ENCODE measurements around the gene AACS.

- TF ChIP-seq CTCF (conservative IDR thresholded peaks at IDR 0.05; ENCODE audit: low read depth, low read length) = no peak
- no peak for TF ChIP-seq EZH2 (IDR thresholded peaks at IDR 0.05; ENCODE audit: borderline replicate concordance, low read depth, low read length, poor library complexity, severe bottlenecking)
Measured at GRCh38 chr12:125097427-125097826, 32.2 kb downstream of the AACS start.
